ENCODE results near the gene SERPINA4. TPM values are rescaled to one million over a fixed set of nuclear protein-coding genes. Genes with fewer than 3 reads are reported as not detected.

The SERPINA4 gene
- total and polyA plus RNA-seq, 2 of the 13 experiments (the other 11 are each of a cell fraction or from before 2014, with no cell fraction given): 39.1 to 57.8 TPM

GRCh38 chr14:94548999-94549985 is 11.9 kb upstream of the SERPINA4 start (continued):
- TF ChIP-seq ZNF318 (CRISPR knock-in tag; IDR thresholded peaks at IDR 0.05) (no peak), ZSCAN31 (CRISPR knock-in tag; IDR thresholded peaks at IDR 0.05; ENCODE audit: low read depth) (no peak), MTF2 (CRISPR knock-in tag; IDR thresholded peaks at IDR 0.05; ENCODE audit: borderline replicate concordance) (no peak), BHLHE40 (IDR thresholded peaks at IDR 0.05; ENCODE audit: low read length) (peak; percentile 12; the same call in 1 of the 2 replicates), MED1 (CRISPR knock-in tag; IDR thresholded peaks at IDR 0.05) (no peak), SCMH1 (CRISPR knock-in tag; IDR thresholded peaks at IDR 0.05; ENCODE audit: borderline replicate concordance) (no peak), ZNF766 (CRISPR knock-in tag; IDR thresholded peaks at IDR 0.05; ENCODE audit: borderline replicate concordance) (no peak), ZXDC (CRISPR knock-in tag; IDR thresholded peaks at IDR 0.05) (no peak), KDM5A (IDR thresholded peaks at IDR 0.05; ENCODE audit: borderline replicate concordance, low read length) (no peak), ZNF710 (CRISPR knock-in tag; IDR thresholded peaks at IDR 0.05; ENCODE audit: borderline replicate concordance) (no peak; the same call in 1 of the 2 replicates), KDM1A (CRISPR knock-in tag; IDR thresholded peaks at IDR 0.05) (no peak), ZNF7 (CRISPR knock-in tag; IDR thresholded peaks at IDR 0.05) (no peak), JUNB (CRISPR knock-in tag; IDR thresholded peaks at IDR 0.05; ENCODE audit: borderline replicate concordance) (no peak), FOXK1 (CRISPR knock-in tag; IDR thresholded peaks at IDR 0.05; ENCODE audit: borderline replicate concordance, low read depth) (no peak), POLR2G (IDR thresholded peaks at IDR 0.05; ENCODE audit: low read depth, low read length) (no peak)

All from HepG2 (cell line).